Measurements from ENCODE around the gene EBP.
"Not testable (repeated sequence)": the region's sequence is repeated elsewhere in the genome, so short reads cannot be mapped to it uniquely, and the experiment has no call there.

EBP gene

DNA sequence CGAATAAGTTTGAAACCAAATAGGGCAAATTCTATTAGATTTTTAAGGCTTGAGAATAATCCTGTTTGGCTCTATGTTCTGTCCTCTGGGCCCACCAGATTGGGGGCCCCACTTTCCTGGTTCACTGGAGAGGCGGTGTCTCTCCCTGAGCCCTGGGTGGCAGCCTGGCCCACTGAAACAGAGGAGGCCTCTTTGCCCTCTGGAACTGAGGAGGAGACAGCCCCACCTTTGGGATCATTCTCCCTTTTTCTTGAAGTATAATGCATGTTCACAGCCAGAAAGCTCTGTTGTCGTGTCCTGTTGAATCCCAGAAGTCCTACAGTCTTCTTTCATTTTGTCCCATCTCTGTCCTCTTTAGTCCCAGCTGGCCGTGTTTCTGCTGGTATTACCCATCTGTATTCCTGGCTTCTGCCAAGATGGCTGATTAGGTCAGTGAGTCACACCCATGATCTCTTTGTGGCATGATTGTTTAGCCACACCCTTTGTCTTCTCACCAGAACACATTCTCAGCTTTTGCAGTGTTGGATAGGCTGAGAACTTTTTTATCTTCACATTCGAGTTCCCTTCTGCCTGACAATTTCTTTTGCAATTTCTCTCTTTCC lies 9.9 kb downstream of the EBP start:
- no peak for DNase-seq

DNA sequence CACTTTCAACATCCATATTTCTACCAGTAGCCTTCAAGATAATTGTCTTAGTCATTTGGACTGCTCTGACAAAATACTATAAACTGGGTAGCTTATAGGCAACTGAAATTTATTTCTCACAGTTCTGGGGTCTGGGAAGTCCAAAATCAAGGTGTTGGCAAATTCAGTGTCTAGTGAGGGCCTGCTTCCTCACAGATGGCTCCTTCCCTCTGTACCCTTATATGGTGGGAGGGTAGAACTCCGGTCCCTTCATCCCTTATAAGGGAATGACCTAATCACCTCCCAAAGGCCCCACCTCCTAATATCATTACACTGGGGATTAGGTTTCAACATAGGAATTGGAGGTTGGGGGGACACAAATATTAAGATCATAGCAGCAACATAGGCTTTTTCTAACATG lies 10.6 kb downstream of the EBP start:
- no peak for DNase-seq

DNA sequence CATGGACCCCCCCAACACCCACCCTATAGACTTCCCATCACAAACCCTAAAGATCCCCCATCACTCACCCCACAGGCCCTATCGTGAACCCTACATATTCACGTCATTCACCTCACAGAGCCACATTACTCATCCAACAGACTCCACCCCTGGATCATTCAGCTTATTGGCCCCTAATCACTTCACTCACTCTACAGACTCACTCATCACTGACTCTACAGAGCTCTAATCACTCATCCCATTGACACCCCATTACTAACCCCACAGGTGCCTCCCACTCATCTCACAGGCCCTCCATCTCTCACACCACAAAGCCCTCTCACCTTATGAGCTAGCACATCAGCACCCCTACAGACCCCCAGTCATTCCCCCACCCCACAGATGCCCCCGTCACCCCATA lies 11.6 kb downstream of the EBP start:
- no peak for DNase-seq

DNA sequence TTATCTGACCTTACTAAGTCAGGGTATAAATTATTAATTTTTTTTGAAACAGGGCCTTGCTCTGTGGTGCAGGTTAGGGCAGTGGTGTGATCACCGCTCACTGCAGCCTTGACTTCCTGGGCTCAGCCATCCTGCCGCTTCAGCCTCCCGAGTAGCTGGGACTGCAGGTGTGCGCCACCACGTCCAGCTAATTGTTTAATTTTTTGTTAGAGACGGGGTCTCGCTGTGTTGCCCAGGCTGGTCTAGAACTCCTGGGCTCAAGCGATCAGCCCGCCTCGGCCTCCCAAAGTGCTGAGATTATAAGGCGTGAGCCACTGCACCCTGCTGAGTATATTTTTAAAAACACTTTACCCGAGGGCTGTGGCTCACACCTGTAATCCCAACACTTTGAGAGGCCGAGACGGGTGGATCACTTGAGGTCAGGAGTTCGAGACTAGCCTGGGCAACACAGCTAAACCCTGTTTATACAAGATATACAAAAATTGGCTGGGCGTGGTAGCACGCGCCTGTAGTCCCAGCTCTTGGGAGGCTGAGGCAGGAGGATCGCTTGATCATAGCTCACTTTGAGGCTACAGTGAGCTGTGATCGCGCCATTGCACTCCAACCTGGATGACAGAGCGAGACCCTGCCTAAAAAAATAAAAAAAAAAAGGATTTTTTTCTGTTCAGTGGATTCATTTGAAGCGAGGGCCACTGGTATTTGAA lies 17.2 kb downstream of the EBP start:
- no peak for DNase-seq

DNA sequence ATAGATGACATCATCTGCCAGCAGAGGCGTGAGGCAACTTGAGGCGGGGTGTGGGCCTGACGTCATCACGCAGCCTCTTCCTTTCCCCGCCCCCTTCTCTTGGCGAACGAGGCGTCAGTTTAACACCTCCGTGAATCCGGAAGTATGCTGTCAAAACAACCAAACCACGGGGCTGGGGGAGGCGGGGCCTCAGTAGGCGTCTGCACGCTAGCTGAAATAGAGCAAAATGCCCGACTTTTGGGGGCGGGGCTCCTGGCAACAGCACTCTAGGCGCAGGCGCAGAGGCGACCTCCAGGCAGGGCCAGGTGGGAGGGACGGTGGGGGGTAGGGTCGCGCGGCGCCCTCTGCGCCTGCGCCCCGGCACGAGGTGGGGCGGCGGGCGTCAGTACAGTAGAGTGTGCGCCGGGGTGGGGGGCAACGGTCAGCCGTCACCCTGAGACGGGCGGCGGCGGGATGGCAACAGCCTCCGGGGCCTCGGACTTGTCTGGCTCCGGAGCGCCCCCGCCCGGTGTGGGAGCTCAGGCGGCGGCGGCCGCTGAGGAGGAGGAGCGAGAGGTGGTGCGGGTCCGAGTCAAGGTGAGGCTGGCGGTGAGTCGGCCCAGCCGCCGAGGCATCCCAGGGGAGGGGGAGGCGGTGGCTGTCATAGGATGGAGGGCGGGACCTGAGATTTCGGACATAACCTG lies 17.9 kb downstream of the EBP start, which contains the start of gene TBC1D25:
TBC1D25 (plus strand) TSS at position 370 of the 683 bp plus-strand sequence; CDS start at position 454, 84 bp downstream.
- peak; percentile 93 to 98 (median 96) for DNase-seq

DNA sequence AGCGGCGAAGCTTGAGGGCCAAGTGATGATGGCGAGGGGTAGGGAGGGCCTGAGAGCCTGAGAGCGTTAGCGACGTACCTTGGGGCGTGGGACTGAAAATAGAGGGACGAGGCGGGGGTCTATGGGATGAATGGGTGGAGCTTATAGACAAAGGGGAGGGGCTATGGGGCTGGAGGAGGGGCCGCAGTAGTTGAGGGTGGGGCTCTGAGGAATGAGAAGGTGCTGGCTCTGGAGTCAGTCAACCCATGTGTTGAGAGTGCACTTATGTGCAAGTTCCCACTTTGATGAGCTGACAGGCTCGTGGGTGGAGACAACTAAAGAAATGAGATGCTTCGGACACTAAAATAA lies 18.4 kb downstream of the EBP start:
- DNase-seq: peak in 1 of 3 experiments; percentile 66

DNA sequence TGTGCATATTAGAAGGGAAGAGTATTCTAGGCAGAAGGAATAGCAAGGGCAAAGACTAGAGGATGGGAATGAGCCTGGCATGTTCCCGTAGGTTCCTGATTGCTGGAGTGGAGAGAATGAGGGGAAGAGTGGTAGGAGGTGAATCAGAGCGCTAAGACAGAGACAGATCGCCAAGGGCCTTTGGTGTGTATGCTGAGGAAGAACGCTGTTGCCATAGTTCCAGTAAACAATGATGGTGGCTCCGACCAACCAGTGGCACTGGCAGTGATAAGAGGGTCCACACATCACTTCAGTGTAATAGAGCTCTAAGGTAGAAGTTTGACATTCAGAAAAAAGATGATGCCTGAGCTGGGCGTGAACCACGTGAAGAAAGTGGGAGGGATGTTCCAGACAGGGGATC lies 18.9 kb downstream of the EBP start:
- DNase-seq: no peak

DNA sequence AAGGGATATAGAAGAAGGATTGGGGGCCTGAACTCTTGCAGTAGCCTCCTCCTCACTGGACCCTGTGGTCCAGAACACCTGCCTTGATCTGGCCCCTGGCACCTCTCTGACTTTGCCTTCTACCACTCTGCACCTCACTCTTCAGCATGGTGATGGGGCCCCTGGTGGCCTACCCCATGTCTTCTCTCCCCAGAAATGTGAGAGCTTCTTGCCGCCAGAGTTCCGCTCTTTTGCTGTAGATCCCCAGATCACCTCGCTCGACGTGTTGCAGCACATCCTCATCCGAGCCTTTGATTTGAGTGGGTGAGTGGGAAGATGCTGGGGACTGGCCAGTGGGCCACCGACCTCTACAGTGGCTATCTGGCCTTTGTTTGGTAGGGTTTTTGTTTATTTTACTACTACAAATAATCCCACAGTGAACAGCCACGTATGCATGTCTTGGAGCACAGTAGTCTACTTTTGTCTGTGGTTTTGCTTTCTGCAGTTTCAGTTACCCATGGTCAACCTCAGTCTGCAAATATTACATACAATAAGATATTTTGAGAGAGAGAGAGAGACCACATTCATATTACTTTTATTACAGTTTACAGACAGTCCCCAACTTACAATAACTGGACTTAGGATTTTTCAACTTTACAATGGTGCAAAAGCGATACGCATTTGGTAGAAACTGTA lies 19.7 kb downstream of the EBP start:
- DNase-seq: no peak

DNA sequence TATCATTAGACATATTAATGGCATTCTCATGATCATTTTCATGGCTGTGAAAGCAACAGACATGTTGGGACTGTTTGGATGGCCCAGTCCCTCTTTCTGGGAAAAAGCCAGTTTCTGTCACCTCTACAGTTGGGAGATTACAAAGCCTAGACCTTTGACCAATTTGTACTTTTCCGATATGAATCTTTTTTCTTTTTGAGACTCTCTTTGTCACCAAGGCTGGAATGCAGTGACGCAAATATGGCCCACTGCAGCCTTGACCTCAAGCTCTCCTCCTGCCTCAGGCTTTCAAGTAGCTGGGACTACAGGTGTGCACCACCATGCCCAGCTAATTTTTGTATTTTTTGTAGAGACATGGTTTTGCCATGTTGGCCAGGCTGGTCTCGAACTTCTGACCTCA lies 27.3 kb downstream of the EBP start:
- no peak for DNase-seq

DNA sequence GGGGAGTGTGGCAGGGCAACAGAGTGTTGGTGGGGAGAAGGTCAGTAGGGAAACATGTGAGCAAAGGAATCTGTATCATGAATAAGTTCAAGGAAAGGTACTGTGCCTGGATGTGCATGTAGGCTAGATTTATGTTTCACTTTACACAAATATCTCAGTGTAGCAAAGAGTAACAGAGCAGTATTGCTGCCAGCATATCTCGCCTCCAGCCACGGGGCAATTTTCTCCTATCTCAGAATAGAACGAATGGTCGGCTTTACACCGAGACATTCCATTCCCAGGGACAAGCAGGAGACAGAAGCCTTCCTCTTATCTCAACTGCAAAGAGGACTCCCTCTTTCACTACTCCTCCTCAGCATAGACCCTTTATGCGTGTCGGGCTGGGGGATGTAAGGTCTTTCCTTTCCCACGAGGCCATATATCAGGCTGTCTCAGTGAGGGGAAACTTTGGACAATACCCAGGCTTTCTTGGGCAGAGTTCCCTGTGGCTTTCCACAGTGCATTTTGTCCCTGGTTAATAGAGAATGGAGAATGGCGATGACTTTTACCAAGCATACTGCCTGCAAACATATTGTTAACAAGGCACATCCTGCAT lies 34.2 kb downstream of the EBP start:
- not testable (repeated sequence) for DNase-seq

DNA sequence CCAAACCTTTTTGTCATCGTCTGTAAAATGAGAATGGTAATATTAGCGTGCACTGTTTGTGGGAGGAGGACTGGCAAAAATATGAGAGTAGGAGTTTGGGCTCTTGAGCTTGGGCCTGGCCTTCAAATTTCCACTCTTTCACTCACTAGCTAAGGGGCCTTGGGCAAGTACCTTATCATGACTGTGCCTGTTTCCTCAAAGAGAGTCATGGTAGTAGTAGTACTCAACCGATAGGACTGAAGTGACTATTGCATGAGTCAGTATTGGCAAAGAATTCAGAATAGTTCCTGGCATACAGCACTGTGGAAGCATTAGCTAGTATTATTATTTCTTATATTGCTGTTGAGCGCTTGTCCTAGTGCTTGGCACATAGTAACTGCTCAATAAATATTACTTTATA lies 36.7 kb downstream of the EBP start:
- no peak for DNase-seq

DNA sequence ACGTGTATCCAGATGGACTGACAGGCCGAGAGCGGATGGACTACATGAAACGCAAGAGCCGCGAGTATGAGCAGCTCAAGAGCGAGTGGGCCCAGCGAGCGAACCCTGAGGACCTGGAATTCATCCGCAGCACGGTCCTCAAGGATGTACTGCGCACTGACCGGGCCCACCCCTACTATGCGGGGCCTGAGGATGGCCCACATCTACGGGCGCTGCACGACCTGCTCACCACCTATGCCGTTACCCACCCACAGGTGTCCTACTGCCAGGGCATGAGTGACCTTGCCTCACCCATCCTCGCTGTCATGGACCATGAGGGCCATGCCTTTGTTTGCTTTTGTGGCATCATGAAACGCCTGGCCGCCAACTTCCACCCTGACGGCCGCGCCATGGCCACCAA lies 38.0 kb downstream of the EBP start:
- no peak for DNase-seq

DNA sequence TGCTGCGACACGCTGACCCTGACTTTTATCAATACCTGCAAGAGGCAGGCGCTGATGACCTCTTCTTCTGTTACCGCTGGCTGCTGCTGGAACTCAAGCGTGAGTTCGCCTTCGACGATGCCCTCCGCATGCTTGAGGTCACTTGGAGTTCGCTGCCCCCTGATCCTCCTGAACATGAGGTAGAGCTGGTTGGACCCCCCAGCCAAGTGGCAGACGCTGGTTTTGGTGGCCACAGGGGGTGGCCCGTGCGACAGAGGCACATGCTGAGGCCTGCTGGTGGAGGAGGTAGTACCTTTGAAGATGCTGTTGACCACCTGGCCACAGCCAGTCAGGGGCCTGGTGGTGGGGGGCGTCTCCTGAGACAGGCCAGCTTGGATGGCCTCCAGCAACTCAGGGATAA lies 38.4 kb downstream of the EBP start:
- DNase-seq: no peak

DNA sequence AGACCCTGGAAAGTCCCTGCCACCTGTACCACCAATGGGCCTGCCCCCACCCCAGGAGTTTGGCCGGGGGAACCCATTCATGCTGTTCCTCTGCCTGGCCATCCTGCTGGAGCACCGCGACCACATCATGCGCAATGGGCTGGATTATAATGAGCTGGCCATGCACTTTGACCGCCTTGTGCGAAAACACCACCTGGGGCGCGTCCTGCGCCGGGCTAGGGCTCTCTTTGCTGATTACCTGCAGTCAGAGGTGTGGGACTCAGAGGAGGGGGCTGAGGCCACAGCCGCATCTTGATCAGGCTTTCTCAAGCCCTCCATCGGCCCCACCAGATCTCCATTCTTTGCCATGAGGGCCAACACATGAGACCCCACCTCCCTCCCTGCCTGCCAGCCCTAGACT lies 39.1 kb downstream of the EBP start:
- DNase-seq: no peak

DNA sequence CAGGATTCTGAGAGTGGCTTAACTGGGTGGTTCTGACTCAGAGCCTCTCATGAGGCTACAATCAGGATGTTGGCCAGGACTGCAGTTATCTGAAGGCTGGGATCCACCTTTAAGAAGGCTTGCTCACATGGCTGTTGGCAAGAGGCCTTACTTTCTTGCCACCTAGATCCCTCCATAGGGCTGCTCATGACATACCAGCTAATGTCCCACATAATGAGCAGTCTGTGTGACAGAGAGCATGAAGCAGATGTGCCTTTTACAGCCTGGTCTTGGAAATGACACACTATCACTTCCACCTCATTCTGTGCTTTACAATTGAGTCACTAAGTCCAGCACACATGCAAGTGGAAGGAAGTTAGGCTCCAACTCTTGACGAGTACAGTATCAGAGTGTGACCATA lies 48.4 kb downstream of the EBP start:
- DNase-seq: no peak

DNA sequence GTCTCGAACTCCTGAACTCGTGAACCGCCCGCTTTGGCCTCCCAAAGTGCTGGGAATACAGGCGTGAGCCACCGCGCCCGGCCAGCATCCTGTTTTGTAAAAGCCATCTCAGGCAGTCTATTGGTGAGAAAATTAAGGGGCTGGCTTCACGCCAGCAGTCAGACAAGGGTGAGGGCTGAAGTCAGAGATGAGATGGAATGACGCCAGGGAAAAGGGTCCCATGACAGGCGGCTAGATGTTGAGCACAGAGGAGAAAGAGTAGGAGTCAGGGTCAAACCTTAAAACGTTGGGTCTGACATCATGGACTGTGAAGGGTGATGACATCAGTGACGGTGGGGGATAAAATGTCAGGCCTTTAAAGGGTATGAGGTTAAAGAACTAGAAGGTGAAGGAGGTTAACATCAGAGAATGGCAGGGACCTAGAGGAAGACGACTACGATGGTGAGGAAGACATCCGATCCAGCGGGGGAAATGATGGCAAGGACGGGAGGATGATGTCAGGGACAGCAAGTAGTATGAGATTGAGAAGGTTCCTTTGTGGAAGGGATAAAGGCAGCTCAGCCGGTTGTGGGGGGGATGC lies 52.2 kb downstream of the EBP start:
- DNase-seq: peak in 1 of 3 experiments; percentile 90

DNA sequence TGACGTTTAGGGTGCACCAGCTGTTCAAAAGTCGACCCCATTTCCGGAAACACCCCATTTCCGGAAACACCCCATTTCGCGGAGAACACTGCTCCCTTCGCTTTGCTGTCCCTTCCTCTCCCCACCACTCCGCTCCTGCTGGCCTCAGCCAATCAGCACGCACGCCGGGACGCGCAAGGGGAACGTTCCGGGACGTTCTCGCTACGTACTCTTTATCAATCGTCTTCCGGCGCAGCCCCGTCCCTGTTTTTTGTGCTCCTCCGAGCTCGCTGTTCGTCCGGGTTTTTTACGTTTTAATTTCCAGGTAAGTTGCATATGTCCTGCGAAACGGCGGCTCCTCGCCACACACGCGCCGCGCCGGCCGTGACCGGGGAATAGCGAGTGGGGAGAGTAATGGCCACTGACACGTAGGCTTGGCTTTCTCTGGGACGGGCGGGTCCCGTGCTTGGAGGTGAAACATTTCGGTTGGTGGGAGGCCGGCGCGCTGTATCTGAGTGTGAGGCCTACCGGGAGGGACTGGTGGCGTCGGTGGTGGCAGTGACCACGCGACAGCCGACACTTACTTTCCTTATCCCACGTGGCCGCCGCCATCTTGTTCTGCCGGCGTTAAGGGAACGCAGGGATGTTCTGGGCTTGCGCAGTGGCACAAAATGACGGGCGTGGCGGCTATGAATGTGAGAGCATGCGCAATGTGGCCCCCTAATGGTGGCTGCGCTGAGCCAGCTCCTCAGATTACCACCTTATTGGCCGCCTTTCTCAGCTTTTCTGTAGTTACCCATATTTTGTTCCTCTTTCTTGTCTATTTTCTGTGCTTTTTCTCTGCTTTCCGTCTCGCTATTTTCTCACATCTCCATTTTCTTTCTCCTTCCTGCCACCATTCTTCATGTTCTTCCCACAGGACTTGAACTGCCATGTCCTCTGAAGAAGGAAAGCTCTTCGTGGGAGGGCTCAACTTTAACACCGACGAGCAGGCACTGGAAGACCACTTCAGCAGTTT lies 53.0 kb downstream of the EBP start, which contains the start of gene RBM3:
RBM3 (plus strand) TSS at position 215 of the 997 bp plus-strand sequence; CDS start at position 912, 697 bp downstream.
- DNase-seq: peak; percentile 83 to 95 (median 88)

DNA sequence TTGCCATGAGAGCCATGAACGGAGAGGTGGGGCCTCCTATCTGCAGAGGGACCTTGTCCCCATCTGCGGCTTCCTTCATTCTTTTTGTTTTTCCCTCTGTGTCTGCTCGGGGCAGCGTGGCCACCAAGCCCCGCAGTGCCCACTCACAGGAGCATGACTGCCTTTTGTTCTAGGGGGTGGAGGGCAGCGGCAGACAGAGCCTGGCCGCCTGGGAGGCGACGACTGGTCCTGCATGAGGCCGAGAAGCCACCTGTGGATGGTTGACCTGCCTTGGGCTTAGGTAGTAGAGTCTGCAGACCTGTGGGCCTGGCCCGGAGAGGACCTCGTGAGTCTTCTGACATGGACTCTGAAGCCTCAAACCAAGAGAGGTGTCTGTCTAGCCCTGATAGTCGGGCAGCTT lies 54.0 kb downstream of the EBP start:
- DNase-seq: no peak

DNA sequence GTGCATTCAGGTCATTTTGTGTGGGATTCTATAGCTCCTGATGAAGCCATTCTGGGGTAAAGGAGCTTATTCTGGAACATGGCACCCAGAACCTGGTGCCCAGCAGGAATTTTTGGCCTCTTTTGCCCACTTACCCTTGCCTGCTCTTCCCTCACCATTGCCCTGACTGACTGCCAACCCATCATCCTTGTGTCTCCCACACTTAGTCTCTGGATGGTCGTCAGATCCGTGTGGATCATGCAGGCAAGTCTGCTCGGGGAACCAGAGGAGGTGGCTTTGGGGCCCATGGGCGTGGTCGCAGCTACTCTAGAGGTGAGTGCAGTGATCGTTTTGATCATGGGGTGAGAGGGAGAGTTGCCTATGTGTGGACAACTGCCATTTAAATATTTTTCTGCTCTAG lies 54.5 kb downstream of the EBP start:
- no peak for DNase-seq

All from NCI-H1417 (cell line).